ENCODE results near the gene PLD6. TPM values are rescaled to one million over a fixed set of nuclear protein-coding genes. Genes with fewer than 3 reads are reported as not detected.

Gene PLD6
- total RNA-seq, 1 experiment from 2014 or later = 0.09 TPM

DNA sequence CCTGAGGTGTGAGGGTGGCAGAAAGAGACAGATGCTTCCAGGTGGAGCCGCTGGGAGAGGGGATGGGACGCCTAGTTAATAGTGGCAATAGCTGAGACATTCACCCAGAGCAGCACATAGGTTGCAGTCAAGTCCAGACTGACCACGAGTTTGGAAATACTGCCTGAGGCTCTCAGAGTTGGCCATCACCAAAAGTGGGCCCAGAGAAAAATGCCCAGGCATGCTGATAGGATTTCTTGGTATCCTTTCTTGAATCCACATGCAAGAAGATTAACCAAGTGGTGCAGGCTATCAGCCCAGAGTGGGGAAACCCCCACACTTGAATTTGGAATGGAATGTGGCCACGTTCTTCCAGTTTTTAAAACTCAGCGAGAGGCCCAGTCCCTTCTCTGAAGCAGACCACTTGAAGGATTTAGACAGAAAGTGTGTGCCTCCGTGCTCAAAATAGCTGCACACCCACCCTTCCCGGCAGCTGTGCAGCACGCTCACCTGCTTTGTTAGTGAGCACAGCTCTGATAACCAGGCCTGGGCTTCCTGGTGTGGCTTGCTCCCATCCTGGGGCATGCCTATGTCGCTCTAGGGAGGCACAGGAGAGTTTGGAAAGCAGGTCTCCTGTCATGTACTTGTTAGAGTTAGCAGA, 35.7 kb downstream of the PLD6 start:
- Histone ChIP-seq H3K18ac (ENCODE audit: insufficient read length, low read depth, low read length) (no peak overlapping the region), H2BK120ac (ENCODE audit: low read depth, low read length, poor library complexity, severe bottlenecking) (no peak overlapping the region), H4K8ac (replicated peaks; ENCODE audit: insufficient read length, low read depth, low read length) (no peak overlapping the region), H2BK15ac (ENCODE audit: low read depth, low read length) (no peak overlapping the region), H2BK20ac (ENCODE audit: low read depth, low read length, poor library complexity, severe bottlenecking) (no peak overlapping the region), H3K23me2 (ENCODE audit: insufficient read length, low read depth, low read length, poor library complexity, severe bottlenecking) (no peaks in the 10 kb centered on the region), H2AK5ac (ENCODE audit: insufficient read length, low read length) (no peak overlapping the region), H4K91ac (ENCODE audit: insufficient read length, low read depth, low read length) (no peak overlapping the region), H3K27me3 (ENCODE audit: insufficient read depth, low read length) (no peaks in the 10 kb centered on the region), H3K79me1 (ENCODE audit: insufficient read depth, low read depth, low read length, poor library complexity, severe bottlenecking) (no peaks in the 10 kb centered on the region), H2BK12ac (ENCODE audit: insufficient read length, low read depth, low read length) (no peak overlapping the region), H3K9me3 (ENCODE audit: control insufficient read depth, low read depth, low read length) (no peaks in the 10 kb centered on the region), H3K79me2 (ENCODE audit: insufficient read depth, low read length) (no peaks in the 10 kb centered on the region), H3K56ac (ENCODE audit: insufficient read length, low read depth, low read length) (no peak overlapping the region), H3K4me2 (ENCODE audit: insufficient read depth, insufficient read length, low read length) (no peak overlapping the region), H3K27ac (ENCODE audit: insufficient read length, low read depth, low read length) (no peak overlapping the region), H4K20me1 (ENCODE audit: control insufficient read depth, insufficient read depth, insufficient read length) (no peaks in the 10 kb centered on the region), H3K23ac (ENCODE audit: insufficient read length, low read depth, low read length) (no peak overlapping the region), H3K9ac (ENCODE audit: extremely low read depth, insufficient read length, low read length) (no peak overlapping the region), H4K5ac (ENCODE audit: insufficient read length, low read depth, low read length) (no peak overlapping the region), H3K4me1 (ENCODE audit: insufficient read depth, low read length) (no peaks in the 10 kb centered on the region), H2BK5ac (ENCODE audit: insufficient read length, low read length) (no peak overlapping the region), H3T11ph (ENCODE audit: low read length) (no peak overlapping the region), H2AFZ (ENCODE audit: low read length) (no peak overlapping the region), H3K14ac (ENCODE audit: insufficient read depth, low read length) (no peak overlapping the region), H3K4ac (ENCODE audit: low read depth, low read length) (no peak overlapping the region)
- peaks cover 2 to 16% of the 10 kb centered on the region in 2 experiments; a peak in 2 of 4 replicates for H3K4me1 Mint-ChIP-seq
- no peaks in the 10 kb centered on the region for H3K9me3 Mint-ChIP-seq
- no peak overlapping the region for H3K4me3 Mint-ChIP-seq
- DNase-seq = no peak
- H3K27ac Mint-ChIP-seq = peak overlapping the region in 2 of 3 experiments; percentile 13 to 73; a peak in 3 of 7 replicates
- no peaks in the 10 kb centered on the region for H3K27me3 Mint-ChIP-seq (ENCODE audit: low read depth)
- WGBS (ENCODE audit: extremely low coverage, insufficient read length, low lambda C conversion rate) = no CpG with 5 or more reads among the region's 9 CpGs
- peaks cover 12 to 57% (median 36%) of the 10 kb centered on the region in 3 experiments; a peak in 6 of 7 replicates for H3K36me3 Mint-ChIP-seq (ENCODE audit: insufficient read depth in 1 of 3, low read depth in 3 of 3)
- TF ChIP-seq, protein P1, sequence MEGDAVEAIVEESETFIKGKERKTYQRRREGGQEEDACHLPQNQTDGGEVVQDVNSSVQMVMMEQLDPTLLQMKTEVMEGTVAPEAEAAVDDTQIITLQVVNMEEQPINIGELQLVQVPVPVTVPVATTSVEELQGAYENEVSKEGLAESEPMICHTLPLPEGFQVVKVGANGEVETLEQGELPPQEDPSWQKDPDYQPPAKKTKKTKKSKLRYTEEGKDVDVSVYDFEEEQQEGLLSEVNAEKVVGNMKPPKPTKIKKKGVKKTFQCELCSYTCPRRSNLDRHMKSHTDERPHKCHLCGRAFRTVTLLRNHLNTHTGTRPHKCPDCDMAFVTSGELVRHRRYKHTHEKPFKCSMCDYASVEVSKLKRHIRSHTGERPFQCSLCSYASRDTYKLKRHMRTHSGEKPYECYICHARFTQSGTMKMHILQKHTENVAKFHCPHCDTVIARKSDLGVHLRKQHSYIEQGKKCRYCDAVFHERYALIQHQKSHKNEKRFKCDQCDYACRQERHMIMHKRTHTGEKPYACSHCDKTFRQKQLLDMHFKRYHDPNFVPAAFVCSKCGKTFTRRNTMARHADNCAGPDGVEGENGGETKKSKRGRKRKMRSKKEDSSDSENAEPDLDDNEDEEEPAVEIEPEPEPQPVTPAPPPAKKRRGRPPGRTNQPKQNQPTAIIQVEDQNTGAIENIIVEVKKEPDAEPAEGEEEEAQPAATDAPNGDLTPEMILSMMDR (conservative IDR thresholded peaks at IDR 0.05) = no peak

Measured in H9 (cell line).